ENCODE measurements around the gene MYEF2.

GRCh38 chr15:48109856-48110531 is 68.1 kb downstream of the MYEF2 start:
- no peak for TF ChIP-seq POLR2A (IDR thresholded peaks at IDR 0.05)
- no peak for TF ChIP-seq CTCF (IDR thresholded peaks at IDR 0.05)
